ENCODE results near the gene TEX22.

Gene TEX22

GRCh38 chr14:105409364-105409763 lies 11.0 kb downstream of the TEX22 start:
- peaks cover 9% of the 10 kb centered on the region for H3K9me3 ChIP-seq (ENCODE audit: low read length)
- H3K4me3 ChIP-seq (ENCODE audit: low read depth, low read length, poor library complexity, severe bottlenecking), result no peak overlapping the region
- H3K27me3 ChIP-seq (ENCODE audit: insufficient read depth, low read length), result peaks cover 18% of the 10 kb centered on the region; the same call in 1 of the 2 replicates
- H3K36me3 ChIP-seq (ENCODE audit: insufficient read depth, low read length), result no peaks in the 10 kb centered on the region; the same call in 1 of the 2 replicates
- no peaks in the 10 kb centered on the region for H4K20me1 ChIP-seq (ENCODE audit: insufficient read depth, low read length)
- H3K9ac ChIP-seq (ENCODE audit: low read length), result no peak overlapping the region
- H3K9me2 ChIP-seq (ENCODE audit: low read depth, low read length), result no peaks in the 10 kb centered on the region
- H3K4me2 ChIP-seq (ENCODE audit: low read length), result no peak overlapping the region
- no peak overlapping the region for H2AFZ ChIP-seq (ENCODE audit: low read length)
- TF ChIP-seq EZH2 (IDR thresholded peaks at IDR 0.05; ENCODE audit: borderline replicate concordance, low read length) (no peak), CTCF (IDR thresholded peaks at IDR 0.05; ENCODE audit: low read length) (no peak)
- H3K4me1 ChIP-seq (ENCODE audit: insufficient read depth, low read length, severe bottlenecking), result peaks cover 4% of the 10 kb centered on the region
- H3K79me2 ChIP-seq (ENCODE audit: insufficient read depth, low read length), result no peaks in the 10 kb centered on the region
- H3K27ac ChIP-seq (ENCODE audit: low read depth, low read length, poor library complexity, severe bottlenecking), result no peak overlapping the region
- H3F3A ChIP-seq (ENCODE audit: insufficient read depth, low read length), result no peaks in the 10 kb centered on the region

- H3K4me2 ChIP-seq (ENCODE audit: low read length), result peak overlapping the region; percentile 12; the same call in 1 of the 2 replicates
- H3K79me2 ChIP-seq (ENCODE audit: insufficient read depth, low read length), result no peaks in the 10 kb centered on the region
- no peak overlapping the region for H3K27ac ChIP-seq (ENCODE audit: low read depth, low read length, poor library complexity, severe bottlenecking)
- no peak overlapping the region for H3K4me3 ChIP-seq (ENCODE audit: low read depth, low read length, poor library complexity, severe bottlenecking)
- peaks cover 4% of the 10 kb centered on the region; the same call in 1 of the 2 replicates for H3K9me3 ChIP-seq (ENCODE audit: low read length)
- H3K9me2 ChIP-seq (ENCODE audit: low read depth, low read length), result no peaks in the 10 kb centered on the region
- no peak overlapping the region for H2AFZ ChIP-seq (ENCODE audit: low read length)
- H3K9ac ChIP-seq (ENCODE audit: low read length), result no peak overlapping the region
- H3K4me1 ChIP-seq (ENCODE audit: insufficient read depth, low read length, severe bottlenecking), result peaks cover 15% of the 10 kb centered on the region
- no peaks in the 10 kb centered on the region for H3K36me3 ChIP-seq (ENCODE audit: insufficient read depth, low read length)
- no peaks in the 10 kb centered on the region for H4K20me1 ChIP-seq (ENCODE audit: insufficient read depth, low read length)
- TF ChIP-seq EZH2 (IDR thresholded peaks at IDR 0.05; ENCODE audit: borderline replicate concordance, low read length), result no peak
- no peak for TF ChIP-seq CTCF (IDR thresholded peaks at IDR 0.05; ENCODE audit: low read length)
- peaks cover 22% of the 10 kb centered on the region; the same call in 1 of the 2 replicates for H3K27me3 ChIP-seq (ENCODE audit: insufficient read depth, low read length)
- no peaks in the 10 kb centered on the region for H3F3A ChIP-seq (ENCODE audit: insufficient read depth, low read length)
These were observed 12.3 kb downstream of the TEX22 start for GRCh38 chr14:105410642-105411016.

GRCh38 chr14:105411017-105411941 lies 12.9 kb downstream of the TEX22 start:
- Histone ChIP-seq H2AFZ (ENCODE audit: low read length) (no peak overlapping the region), H3K9me3 (ENCODE audit: low read length) (no peaks in the 10 kb centered on the region), H3K79me2 (ENCODE audit: insufficient read depth, low read length) (no peaks in the 10 kb centered on the region), H3K9ac (ENCODE audit: low read length) (no peak overlapping the region), H4K20me1 (ENCODE audit: insufficient read depth, low read length) (no peaks in the 10 kb centered on the region), H3K4me1 (ENCODE audit: insufficient read depth, low read length, severe bottlenecking) (peaks cover 15% of the 10 kb centered on the region), H3K36me3 (ENCODE audit: insufficient read depth, low read length) (no peaks in the 10 kb centered on the region), H3F3A (ENCODE audit: insufficient read depth, low read length) (no peaks in the 10 kb centered on the region), H3K27ac (ENCODE audit: low read depth, low read length, poor library complexity, severe bottlenecking) (no peak overlapping the region), H3K27me3 (ENCODE audit: insufficient read depth, low read length) (peaks cover 22% of the 10 kb centered on the region; the same call in 1 of the 2 replicates), H3K4me2 (ENCODE audit: low read length) (peak overlapping the region; percentile 12; the same call in 1 of the 2 replicates), H3K4me3 (ENCODE audit: low read depth, low read length, poor library complexity, severe bottlenecking) (peak overlapping the region; percentile 9), H3K9me2 (ENCODE audit: low read depth, low read length) (no peaks in the 10 kb centered on the region)
- no peak for TF ChIP-seq CTCF (IDR thresholded peaks at IDR 0.05; ENCODE audit: low read length)
- no peak; the same call in 1 of the 2 replicates for TF ChIP-seq EZH2 (IDR thresholded peaks at IDR 0.05; ENCODE audit: borderline replicate concordance, low read length)
